IPS-NIHi11 (cell line): Measurements from ENCODE around the gene C1orf167.

Experiments used
- DNase-seq: peaks from one replicate; pipeline ENCODE4 v3.0.0; 2012; ENCODE audit warnings: mixed read lengths, low spot score

C1orf167 gene

GRCh38 chr1:11761988-11762406, at the start of gene C1orf167:
Gene C1orf167 (plus strand): TSS chr1:11762193. CDS start chr1:11764401, 2,208 bp downstream.
- DNase-seq = peak; percentile 87

GRCh38 chr1:11712285-11712684, 49.7 kb upstream of the C1orf167 start:
- no peak for DNase-seq

GRCh38 chr1:11713095-11713494, 48.9 kb upstream of the C1orf167 start:
- DNase-seq = no peak

GRCh38 chr1:11714831-11715575, 47.0 kb upstream of the C1orf167 start:
- no peak for DNase-seq

GRCh38 chr1:11719313-11720032, 42.5 kb upstream of the C1orf167 start:
- DNase-seq = peak; percentile 81

GRCh38 chr1:11720033-11720376, 42.0 kb upstream of the C1orf167 start:
- DNase-seq = no peak

- DNase-seq = no peak
These were observed 41.5 kb upstream of the C1orf167 start for GRCh38 chr1:11720525-11720924.

- no peak for DNase-seq
These were observed 40.7 kb upstream of the C1orf167 start for GRCh38 chr1:11721311-11721710.

GRCh38 chr1:11722538-11722937, 39.5 kb upstream of the C1orf167 start:
- no peak for DNase-seq

GRCh38 chr1:11725616-11726015, 36.4 kb upstream of the C1orf167 start:
- DNase-seq = no peak

- DNase-seq = no peak
These were observed 34.9 kb upstream of the C1orf167 start for GRCh38 chr1:11727119-11727518.

- no peak for DNase-seq
These were observed 33.7 kb upstream of the C1orf167 start for GRCh38 chr1:11728126-11728806.

- no peak for DNase-seq
These were observed 32.9 kb upstream of the C1orf167 start for GRCh38 chr1:11729155-11729497.

- no peak for DNase-seq
These were observed 32.2 kb upstream of the C1orf167 start for GRCh38 chr1:11729498-11730428.

- no peak for DNase-seq
These were observed 31.5 kb upstream of the C1orf167 start for GRCh38 chr1:11730429-11730891.

GRCh38 chr1:11731691-11732283, 30.2 kb upstream of the C1orf167 start:
- peak; percentile 71 for DNase-seq

GRCh38 chr1:11733306-11733705, 28.7 kb upstream of the C1orf167 start:
- DNase-seq = no peak

- DNase-seq = no peak
These were observed 26.5 kb upstream of the C1orf167 start for GRCh38 chr1:11735531-11735853.

GRCh38 chr1:11735854-11736745, 25.9 kb upstream of the C1orf167 start, which contains the start of gene AGTRAP:
Gene AGTRAP (plus strand): TSS chr1:11736136. CDS start chr1:11736209, 73 bp downstream.
- DNase-seq = peak; percentile 97
